Ishikawa (cell line): ENCODE data around the gene MRFAP1L1.

Experiments
- CEBPB ChIP-seq: IDR thresholded peaks from 2 replicates; pipeline ENCODE4 v1.6.1; 2012
- EGR1 ChIP-seq: IDR thresholded peaks from 2 replicates; pipeline ENCODE4 v1.6.1; 2012
- EP300 ChIP-seq: IDR thresholded peaks from 2 replicates; pipeline ENCODE4 v1.6.1; 2012; ENCODE audit warnings: borderline replicate concordance
- RAD21 ChIP-seq: IDR thresholded peaks from 2 replicates; pipeline ENCODE4 v1.6.1; 2012; ENCODE audit warnings: low read depth
- TAF1 ChIP-seq: IDR thresholded peaks from 2 replicates; pipeline ENCODE4 v1.6.1; 2012; ENCODE audit warnings: low read depth, mild to moderate bottlenecking
- YY1 ChIP-seq: IDR thresholded peaks from 2 replicates; pipeline ENCODE4 v1.6.1; 2012; ENCODE audit warnings: low read depth
- TF ChIP-seq, protein P1 (sequence below): IDR thresholded peaks from 2 replicates; pipeline ENCODE4 v1.6.1; 2012; ENCODE audit warnings: low read depth, mild to moderate bottlenecking

DNA sequence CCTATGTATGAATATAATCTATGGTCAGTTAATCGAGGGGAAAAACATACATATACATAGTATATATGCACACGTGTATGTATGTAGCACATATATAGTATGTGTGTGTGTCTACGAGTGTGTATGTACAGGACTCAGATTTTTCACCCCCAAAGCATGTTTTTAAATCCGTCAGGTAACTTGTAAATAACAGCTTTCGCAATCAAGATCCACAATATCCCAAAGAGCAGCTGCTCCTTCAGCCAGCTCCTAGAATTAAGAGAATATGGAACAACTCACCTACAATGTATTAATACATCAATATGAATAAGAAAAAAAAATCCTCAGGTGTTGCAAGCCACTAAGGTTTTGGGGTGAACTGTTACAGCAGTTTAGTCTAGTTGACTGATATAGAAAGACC, 3.5 kb downstream of the MRFAP1L1 start:
- no peak for TF ChIP-seq TAF1
- TF ChIP-seq, protein P1, sequence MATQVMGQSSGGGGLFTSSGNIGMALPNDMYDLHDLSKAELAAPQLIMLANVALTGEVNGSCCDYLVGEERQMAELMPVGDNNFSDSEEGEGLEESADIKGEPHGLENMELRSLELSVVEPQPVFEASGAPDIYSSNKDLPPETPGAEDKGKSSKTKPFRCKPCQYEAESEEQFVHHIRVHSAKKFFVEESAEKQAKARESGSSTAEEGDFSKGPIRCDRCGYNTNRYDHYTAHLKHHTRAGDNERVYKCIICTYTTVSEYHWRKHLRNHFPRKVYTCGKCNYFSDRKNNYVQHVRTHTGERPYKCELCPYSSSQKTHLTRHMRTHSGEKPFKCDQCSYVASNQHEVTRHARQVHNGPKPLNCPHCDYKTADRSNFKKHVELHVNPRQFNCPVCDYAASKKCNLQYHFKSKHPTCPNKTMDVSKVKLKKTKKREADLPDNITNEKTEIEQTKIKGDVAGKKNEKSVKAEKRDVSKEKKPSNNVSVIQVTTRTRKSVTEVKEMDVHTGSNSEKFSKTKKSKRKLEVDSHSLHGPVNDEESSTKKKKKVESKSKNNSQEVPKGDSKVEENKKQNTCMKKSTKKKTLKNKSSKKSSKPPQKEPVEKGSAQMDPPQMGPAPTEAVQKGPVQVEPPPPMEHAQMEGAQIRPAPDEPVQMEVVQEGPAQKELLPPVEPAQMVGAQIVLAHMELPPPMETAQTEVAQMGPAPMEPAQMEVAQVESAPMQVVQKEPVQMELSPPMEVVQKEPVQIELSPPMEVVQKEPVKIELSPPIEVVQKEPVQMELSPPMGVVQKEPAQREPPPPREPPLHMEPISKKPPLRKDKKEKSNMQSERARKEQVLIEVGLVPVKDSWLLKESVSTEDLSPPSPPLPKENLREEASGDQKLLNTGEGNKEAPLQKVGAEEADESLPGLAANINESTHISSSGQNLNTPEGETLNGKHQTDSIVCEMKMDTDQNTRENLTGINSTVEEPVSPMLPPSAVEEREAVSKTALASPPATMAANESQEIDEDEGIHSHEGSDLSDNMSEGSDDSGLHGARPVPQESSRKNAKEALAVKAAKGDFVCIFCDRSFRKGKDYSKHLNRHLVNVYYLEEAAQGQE = no peak
- TF ChIP-seq YY1 = no peak
- no peak for TF ChIP-seq EGR1
- no peak for TF ChIP-seq EP300
- no peak for TF ChIP-seq RAD21
- TF ChIP-seq CEBPB = no peak
